ENCODE measurements around the gene APOBEC3H. TPM values are rescaled to one million over a fixed set of nuclear protein-coding genes. Genes with fewer than 3 reads are reported as not detected.

The APOBEC3H gene
- total RNA-seq, 2 experiments from 2014 or later = 6.8 to 7.1 TPM

DNA sequence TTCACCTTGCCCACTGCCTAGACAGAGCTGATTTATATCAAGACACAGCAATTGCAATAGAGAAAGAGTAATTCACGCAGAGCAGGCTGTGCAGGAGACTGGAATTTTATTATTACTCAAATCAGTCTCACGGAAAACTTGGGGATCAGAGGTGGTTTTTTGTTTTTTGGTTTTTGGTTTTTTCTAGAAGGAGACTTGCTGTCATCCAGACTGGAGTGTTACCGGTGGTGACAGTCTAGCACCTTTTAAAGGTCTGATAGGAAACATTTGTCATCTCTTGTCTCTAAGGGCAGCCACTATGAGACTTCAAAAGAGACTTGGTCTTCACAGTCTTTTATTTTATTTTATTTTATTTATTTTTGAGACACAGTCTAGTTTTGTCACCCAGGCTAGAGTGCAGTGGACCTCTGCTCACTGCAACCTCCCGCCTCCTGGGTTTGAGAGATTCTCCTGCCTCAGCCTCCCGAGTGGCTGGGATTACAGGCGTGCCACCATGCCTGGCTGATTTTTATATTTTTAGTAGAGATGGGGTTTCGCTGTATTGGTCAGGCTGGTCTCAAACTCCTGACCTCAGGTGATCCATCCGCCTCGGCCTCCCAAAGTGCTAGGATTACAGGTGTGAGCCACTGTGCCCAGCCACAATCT lies 19.1 kb downstream of the APOBEC3H start:
- ChIA-PET POLR2A (interaction anchor here (0.7 kb wide), 1 partner anchor 203 kb away, joined by 3 read pairs; no protein-coding TSS in a partner anchor), CTCF (interaction anchor here (0.6 to 2.3 kb wide), 2 partner anchors 19 to 246 kb away, joined by 3 to 7 read pairs; no protein-coding TSS in a partner anchor)
- ATAC-seq (peak; percentile 41), DNase-seq (peak; percentile 38)
- intact Hi-C loops (cut with micrococcal nuclease) = loop anchor here (2.0 to 10.0 kb wide), 4 partner anchors 21 to 241 kb away; partner anchors contain the start of gene CBX6
- Mint-ChIP-seq H3K27me3 (no peaks in the 10 kb centered on the region), H3K27ac (peak overlapping the region; percentile 93), H3K4me3 (peak overlapping the region; percentile 3), H3K36me3 (ENCODE audit: low read depth) (no peaks in the 10 kb centered on the region), H3K4me1 (ENCODE audit: low read depth) (peaks cover 52% of the 10 kb centered on the region), H3K9me3 (no peaks in the 10 kb centered on the region)
- TF ChIP-seq, protein P1, sequence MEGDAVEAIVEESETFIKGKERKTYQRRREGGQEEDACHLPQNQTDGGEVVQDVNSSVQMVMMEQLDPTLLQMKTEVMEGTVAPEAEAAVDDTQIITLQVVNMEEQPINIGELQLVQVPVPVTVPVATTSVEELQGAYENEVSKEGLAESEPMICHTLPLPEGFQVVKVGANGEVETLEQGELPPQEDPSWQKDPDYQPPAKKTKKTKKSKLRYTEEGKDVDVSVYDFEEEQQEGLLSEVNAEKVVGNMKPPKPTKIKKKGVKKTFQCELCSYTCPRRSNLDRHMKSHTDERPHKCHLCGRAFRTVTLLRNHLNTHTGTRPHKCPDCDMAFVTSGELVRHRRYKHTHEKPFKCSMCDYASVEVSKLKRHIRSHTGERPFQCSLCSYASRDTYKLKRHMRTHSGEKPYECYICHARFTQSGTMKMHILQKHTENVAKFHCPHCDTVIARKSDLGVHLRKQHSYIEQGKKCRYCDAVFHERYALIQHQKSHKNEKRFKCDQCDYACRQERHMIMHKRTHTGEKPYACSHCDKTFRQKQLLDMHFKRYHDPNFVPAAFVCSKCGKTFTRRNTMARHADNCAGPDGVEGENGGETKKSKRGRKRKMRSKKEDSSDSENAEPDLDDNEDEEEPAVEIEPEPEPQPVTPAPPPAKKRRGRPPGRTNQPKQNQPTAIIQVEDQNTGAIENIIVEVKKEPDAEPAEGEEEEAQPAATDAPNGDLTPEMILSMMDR (IDR thresholded peaks at IDR 0.05) = no peak

DNA sequence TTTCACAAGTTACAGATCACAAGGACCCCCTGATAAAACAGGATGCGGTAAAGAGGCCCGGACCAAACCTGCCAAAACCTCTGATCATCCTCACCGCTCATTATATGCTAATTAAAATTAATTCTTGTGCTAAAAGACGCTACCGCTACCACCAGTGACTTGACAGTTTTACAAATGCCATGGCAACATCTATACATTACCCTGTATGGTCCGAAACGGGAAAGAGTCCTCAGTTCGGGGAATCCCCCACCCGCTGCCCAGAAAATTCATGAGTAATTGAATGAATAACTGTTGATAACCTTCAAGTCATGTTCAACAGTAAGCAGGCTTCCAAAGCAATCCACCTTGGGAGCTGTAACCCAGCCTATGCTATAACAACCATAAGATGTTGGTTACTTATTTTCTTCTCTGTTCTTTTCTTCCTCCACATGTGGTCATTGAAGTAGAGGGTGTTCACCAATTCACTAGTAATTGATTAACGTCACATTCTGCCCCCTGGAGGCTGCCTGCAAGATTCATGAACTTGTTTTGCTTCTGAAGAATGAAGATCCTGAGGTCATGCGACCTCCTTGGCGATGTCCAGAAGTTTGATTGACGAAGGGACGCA lies 20.6 kb downstream of the APOBEC3H start:
- H3K36me3 Mint-ChIP-seq (ENCODE audit: low read depth) = no peaks in the 10 kb centered on the region

DNA sequence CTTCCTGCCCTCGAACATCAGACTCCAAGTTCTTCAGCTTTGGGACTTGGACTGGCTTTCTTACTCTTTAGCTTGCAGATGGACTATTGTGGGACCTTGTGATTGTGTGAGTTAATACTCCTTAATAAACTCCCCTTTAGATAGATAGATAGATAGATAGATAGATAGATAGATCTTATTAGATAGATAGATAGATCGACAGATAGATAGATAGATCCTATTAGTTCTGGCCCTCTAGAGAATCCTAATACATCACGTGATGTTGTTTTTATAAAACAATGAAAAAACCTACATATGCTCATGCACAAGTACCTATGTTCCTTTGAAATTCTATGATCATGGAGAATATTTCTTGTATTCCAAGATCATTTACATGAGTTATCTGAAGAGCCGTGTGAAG lies 23.9 kb downstream of the APOBEC3H start:
- intact Hi-C loops (cut with micrococcal nuclease) = no loop called here
- no peaks in the 10 kb centered on the region for H3K9me3 Mint-ChIP-seq
- ChIA-PET POLR2A (no interaction called here), CTCF (interaction anchor here (1.1 to 1.9 kb wide), 5 partner anchors 22 to 251 kb away, joined by 3 to 8 read pairs (median 4); no protein-coding TSS in a partner anchor)
- H3K4me1 Mint-ChIP-seq (ENCODE audit: low read depth) = peaks cover 35% of the 10 kb centered on the region
- ATAC-seq = no peak
- no peak overlapping the region for H3K4me3 Mint-ChIP-seq
- H3K36me3 Mint-ChIP-seq (ENCODE audit: low read depth) = no peaks in the 10 kb centered on the region
- TF ChIP-seq, protein P1 (IDR thresholded peaks at IDR 0.05) = no peak
- H3K27ac Mint-ChIP-seq = no peak overlapping the region
- DNase-seq = no peak
- no peaks in the 10 kb centered on the region for H3K27me3 Mint-ChIP-seq

More for the DNA sequence above, 20.6 kb downstream of the APOBEC3H start:
- peaks cover 59% of the 10 kb centered on the region for H3K4me1 Mint-ChIP-seq (ENCODE audit: low read depth)
- H3K27ac Mint-ChIP-seq = peak overlapping the region; percentile 93
- no peaks in the 10 kb centered on the region for H3K9me3 Mint-ChIP-seq
- DNase-seq = peak; percentile 91
- TF ChIP-seq, protein P1 (IDR thresholded peaks at IDR 0.05) = peak; percentile 66
- ChIA-PET POLR2A (interaction anchor here (1.2 to 1.3 kb wide), 2 partner anchors 35 to 248 kb away, joined by 4 read pairs; no protein-coding TSS in a partner anchor), CTCF (interaction anchor here (0.8 to 2.1 kb wide), 18 partner anchors 10 to 248 kb away, joined by 3 to 10 read pairs (median 4); no protein-coding TSS in a partner anchor)
- H3K4me3 Mint-ChIP-seq = peak overlapping the region; percentile 48
- ATAC-seq = peak; percentile 70
- H3K27me3 Mint-ChIP-seq = no peaks in the 10 kb centered on the region
- intact Hi-C loops (cut with micrococcal nuclease) = loop anchor here (2.0 to 10.0 kb wide), 4 partner anchors 23 to 243 kb away; partner anchors contain the start of gene CBX6

DNA sequence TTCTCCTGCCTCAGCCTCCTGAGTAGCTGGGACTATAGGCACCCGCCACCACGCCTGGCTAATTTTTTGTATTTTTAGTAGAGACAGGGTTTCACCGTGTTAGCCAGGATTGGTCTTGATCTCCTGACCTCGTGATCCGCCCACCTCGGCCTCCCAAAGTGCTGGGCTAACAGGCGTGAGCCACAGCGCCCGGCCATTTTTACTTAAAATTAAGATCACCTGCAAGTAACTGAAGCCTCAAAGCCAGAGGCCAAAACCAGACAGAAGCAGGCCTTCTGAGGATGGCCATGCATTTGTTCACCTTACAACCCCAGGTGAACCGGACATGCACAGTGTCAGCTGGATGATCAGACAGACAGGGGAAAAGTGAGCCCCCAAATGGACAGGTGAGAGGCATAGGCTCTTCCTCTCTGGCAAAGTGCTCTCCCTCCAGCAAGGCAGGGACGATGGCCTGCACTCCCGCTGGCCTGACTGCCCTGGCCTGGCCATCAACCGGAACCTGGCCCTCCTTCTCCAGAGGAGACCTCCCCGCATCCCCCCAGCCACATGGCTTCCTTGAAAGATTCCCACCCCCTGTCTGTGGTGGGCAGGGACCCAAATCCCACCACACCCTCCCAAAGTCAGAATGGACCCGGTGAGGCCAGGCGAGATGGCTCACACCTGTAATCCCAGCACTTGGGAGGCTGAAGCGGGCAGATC lies 25.9 kb downstream of the APOBEC3H start:
- Mint-ChIP-seq H3K4me3 (no peak overlapping the region), H3K4me1 (ENCODE audit: low read depth) (peaks cover 18% of the 10 kb centered on the region), H3K27me3 (no peaks in the 10 kb centered on the region), H3K27ac (no peak overlapping the region), H3K36me3 (ENCODE audit: low read depth) (no peaks in the 10 kb centered on the region), H3K9me3 (no peaks in the 10 kb centered on the region)
- ChIA-PET CTCF (interaction anchor here (1.5 to 1.9 kb wide), 3 partner anchors 17 to 119 kb away, joined by 4 to 9 read pairs (median 8); no protein-coding TSS in a partner anchor), POLR2A (interaction anchor here (0.5 kb wide), 1 partner anchor 115 kb away, joined by 3 read pairs; no protein-coding TSS in a partner anchor)
- ATAC-seq (no peak), DNase-seq (no peak)
- intact Hi-C loops (cut with micrococcal nuclease) = no loop called here
- TF ChIP-seq, protein P1 (IDR thresholded peaks at IDR 0.05) = no peak
